Measurements from ENCODE around the gene HIVEP3.

Gene HIVEP3

DNA sequence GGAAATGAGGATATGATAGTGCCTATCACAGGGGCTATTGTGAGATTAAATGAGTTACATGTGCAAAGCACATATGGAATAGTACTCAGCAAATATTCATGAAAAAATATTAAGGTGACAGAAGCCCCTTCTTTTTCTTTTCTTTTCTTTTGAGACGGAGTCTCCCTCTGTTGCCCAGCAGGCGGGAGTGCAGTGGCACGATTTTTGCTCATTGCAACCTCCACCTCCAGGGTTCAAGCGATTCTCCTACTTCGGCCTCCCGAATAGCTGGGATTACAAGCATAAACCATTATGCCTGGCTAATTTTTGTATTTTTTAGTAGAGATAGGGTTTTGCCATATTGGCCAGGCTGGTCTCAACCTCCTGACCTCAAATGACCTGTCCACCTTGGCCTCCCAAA, 139.4 kb downstream of the HIVEP3 start:
- no peak for FAIRE-seq

DNA sequence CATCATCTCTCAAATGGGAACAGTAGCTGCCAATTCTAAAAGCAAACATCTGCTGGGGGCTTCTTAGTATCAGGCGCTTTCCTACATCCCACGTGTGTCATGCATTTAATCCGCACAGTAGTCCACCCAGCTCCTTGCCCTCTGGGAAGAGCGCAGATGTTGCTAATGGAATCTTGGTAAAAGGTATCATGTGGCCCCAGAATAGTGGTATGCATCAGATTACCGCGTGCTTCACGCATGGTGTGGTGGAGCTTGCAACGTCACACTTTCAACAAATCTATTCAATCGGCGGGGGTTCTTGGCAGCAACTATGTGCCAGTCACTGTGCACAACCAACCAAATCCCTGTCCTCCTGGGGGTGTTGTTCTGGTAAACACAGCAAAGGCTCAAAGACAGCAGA, 141.0 kb downstream of the HIVEP3 start:
- FAIRE-seq: no peak

DNA sequence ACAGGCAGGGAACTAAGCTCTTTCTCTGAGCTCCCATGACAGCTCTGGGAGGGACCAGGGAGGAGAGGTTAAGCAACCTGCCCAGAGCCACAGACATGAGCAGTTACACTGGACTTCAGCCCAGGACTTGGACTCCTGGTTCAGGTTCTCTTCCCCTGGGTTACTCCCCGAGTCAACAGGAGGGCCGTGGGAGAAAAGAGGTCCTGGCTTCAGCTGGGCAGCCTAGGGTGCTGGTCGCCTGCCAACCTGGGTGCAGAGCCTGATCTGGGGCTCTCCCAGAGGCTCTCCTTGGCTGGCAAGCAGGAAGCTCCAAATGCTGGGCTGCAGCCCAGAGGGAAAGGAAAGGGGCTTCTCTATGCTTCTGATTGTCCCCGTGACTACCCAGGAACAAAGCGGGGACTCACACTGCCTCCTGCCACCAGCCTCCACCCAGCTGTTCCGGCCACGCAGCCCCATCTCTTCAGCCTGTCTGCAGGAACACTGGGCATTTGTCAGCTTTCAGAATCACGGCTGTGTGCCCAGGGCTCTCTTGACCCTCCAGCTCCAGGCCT, 141.8 kb downstream of the HIVEP3 start:
- no peak for FAIRE-seq

DNA sequence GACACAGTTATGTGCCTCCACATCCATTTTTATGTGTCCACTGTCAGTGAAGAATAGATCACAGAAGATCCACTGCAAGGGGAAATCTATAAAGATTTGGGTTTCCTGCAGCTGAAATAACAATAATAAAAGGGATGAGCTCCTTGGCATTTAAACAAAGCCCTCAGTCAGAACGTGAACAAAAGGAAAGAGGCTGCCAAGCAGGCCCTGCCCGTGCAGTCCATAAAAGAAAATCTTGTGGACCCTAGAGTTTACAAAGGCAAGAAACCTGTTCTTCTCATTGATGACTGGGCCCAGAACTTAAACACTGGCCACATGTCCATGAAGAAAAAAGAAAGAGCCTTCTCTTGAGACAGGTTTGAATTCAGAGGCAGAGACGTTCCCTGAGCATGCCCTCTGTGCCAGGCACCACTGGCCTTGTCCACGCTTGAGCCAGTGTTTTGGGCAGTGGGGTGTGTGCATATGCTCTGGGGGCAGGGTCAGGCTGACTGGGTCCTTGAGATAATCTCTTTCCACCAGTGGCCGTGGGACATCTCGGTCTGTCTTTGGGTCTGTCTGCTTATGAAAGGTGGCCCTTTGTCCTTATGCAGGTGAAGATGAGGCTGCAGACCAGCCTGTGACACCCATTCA, 142.7 kb downstream of the HIVEP3 start:
- no peak for FAIRE-seq

DNA sequence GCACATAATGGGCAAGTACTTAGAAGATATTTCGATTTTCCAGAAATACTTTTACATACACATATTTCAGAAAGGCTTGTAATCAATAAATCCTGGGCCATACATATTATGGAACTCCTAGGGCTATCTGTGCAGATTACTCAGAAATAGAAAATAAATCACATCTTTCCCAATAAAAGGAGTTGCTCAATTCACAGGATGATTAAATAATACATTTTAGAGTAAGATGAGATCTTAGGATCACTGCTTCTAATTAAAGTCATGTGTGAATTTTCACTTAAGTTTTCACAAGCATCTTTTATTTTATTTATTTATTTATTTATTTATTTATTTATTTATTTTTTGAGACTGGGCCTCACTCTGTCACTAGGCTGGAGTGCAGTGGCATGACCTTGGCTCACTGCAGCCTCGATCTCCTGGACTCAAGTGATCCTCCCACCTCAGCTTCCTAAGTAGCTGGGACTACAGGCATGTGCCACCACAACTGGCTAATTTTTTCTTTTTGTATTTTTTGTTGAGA, 144.2 kb downstream of the HIVEP3 start:
- no peak for FAIRE-seq

DNA sequence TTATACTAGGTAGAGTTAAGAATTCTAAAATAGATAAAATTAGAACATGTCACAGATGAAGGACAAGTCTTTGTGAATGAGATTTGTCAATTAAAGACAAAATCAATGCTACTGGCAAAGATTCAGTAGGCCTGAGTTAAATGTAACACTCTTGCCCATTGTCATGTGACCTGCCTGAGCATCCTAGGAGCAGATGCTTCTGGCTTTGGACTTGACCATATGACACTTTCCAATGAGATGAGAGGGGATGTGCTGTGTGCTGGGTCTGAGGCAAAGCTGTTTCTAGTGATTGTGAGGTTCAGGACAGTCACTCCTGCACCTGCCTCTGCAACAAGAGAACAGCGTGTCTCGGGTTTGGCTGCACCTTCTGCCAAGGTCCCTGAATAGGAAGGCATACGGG, 144.9 kb downstream of the HIVEP3 start:
- no peak for FAIRE-seq

DNA sequence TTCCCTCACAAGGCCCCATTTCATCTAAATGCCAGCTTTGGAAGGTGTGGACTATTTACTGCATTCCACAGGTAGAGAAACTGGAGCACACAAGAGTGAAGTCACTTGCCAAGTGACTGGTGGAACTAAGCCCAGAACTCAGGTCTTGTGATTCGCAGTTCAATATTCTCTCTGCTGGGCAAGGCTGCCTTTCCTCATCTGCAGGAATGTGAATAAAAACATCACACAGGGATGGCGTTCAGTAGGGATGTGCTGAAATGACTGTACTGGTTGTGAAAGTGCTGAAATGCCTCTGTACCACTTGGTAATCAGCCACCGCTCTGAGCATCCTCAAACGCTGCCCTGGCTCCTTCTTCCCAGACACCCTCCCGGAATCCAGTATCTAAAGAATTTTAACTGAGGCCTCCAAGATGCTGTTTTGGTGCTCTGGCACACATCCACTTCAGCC, 145.6 kb downstream of the HIVEP3 start:
- no peak for FAIRE-seq

DNA sequence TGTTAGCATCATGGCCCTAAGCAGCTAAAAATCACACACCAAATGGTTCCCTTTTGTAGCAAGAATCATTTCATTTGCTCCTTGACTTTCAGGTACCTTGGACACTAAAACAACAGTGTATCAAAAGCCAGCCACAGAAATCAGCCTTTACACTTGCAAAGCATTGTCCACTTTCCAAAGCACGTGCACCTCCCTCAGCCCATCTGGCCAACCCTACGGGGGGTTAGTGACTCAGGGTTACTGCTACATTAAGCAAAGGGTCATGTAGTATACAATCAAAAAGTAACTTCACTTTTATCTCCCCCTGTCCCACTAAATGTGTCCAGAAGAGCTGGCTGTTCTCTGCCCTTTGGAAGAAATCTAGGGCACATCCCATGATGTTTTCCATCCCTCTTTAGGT, 149.7 kb downstream of the HIVEP3 start:
- no peak for FAIRE-seq

DNA sequence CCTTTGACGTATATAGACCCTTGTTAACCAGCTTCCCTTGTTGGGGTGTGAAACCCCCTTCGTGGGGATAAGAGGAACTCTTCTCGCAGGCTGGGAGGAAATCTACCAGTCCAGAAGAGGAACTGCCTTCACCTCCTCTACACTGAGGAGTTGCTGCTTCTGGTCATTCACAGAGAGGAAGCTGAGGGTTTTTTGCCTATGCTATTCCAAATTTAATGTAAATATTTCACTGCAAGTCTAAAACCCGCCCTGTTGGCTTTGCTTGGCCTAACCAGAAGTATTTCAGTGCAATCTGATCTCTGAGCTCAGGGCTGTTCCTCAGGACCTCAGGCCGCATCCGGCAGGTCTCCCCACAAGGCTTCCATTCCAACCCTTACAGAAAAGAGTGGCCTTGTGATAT, 150.1 kb downstream of the HIVEP3 start:
- no peak for FAIRE-seq

DNA sequence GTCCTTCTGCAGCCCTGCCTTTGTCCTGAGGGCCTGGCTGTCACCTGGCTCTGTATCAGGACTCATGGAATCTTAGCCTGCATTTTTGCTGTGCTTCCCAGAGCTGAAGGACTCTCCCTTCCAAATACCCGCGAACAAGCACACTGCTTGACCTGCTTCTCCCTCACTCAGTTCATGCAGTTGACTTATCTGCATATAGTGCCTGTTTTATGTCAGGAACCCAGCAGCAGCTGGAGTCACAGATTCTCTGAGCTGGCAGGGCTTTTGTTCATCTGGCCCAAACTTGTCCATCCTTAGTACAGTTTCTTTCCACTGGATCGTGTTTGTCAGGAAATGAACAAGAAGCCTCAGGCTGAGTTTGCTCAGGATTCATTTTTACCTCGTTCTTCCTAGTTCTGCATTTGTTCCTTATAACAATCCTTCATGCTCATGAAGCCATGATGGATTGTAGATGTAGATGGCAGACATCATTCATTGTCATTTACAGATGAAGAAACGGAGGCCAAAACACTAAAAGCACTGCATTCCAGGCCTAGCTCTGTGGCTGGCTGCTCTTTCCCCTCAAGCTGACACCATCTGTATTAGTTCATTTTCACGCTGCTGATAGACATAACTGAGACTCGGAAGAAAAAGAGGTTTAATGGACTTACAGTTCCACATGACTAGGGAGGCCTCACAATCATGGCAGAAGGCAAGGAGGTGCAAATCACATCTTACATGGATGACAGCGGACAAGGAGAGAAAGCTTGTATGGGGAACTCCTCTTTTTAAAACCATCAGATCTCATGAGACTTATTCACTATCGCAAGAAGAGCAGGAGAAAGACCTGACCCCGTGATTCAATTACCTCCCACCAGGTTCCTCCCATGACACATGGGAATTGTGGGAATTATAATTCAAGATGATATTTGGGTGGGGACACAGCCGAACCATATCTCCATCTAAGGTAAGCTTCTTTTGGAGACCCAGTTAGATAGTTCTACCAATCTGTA, 150.9 kb downstream of the HIVEP3 start:
- FAIRE-seq: no peak

DNA sequence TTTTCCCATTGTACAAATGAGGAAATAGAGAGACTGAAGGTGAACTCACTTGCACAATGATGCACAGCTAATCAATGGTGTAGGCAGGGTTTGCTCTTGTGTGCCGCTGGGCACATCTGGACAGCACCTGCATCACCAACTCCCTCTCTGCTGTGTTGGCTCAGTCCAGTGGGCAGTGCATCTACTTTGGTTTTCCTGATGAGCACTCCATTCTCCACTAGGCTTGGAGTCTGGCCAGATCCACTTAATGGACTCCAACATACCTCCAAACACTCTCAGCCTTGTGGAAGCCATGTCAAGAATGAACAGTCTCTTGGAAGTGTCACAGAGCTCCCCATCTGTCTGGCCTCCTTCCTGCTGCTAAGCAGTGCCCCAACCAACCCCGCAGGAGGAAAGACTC, 152.2 kb downstream of the HIVEP3 start:
- FAIRE-seq: no peak

DNA sequence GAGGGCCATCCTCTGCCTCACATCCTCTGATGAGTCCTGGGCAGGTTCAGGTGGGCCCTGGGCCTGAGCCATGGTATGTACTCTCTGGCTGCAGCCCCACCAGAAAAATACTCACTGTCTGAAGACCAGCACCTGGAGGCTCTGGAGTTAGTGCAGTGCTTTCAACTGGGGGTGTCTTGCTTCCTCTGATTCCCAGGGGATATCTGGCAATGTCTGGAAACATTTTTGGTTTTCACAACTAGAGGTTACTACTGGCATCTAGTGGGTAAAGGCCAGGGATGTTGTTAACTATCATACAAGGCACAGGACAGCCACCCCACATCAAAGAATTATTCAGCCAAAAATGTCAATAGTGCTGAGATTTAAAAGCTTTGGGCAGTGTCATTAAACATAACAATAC, 152.7 kb downstream of the HIVEP3 start:
- no peak for FAIRE-seq

DNA sequence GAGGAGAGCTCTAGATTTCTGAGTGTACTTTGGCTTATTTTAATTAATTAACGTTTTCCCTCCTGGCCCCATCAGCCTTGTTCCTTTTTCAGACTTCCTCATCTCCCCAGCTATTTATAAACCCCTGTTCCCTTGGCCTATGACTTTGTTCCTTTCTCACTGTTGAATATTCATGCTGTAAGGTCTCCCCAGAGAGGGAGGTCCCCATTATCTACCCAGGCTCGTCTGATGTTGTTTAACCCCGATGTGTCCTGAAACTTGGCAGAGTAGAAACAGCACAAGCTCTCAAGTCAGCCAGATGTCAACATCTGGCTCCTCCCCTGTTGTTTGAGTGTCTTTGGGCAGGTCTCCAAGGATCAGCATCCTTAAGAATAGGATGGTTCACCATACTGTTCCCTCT, 153.6 kb downstream of the HIVEP3 start:
- FAIRE-seq: no peak

DNA sequence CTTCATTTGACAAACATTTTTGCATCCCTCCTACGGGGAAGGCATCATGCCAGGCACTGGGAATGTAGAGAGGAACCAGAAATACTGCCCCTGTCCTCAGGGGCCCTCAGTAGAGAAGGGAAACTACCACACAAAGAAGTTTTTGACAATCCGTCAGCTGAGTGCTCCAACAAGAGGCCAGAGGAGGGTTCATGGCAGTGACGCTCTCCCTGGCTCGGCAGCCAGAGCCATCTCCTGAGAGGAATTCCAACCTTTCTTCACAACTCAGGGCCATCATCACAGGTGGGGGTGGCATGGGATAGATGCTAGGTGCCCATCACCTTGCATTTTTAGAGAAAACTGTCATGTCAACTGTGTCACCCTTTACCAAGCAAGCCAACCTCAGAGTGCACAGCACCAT, 154.1 kb downstream of the HIVEP3 start:
- FAIRE-seq: no peak

DNA sequence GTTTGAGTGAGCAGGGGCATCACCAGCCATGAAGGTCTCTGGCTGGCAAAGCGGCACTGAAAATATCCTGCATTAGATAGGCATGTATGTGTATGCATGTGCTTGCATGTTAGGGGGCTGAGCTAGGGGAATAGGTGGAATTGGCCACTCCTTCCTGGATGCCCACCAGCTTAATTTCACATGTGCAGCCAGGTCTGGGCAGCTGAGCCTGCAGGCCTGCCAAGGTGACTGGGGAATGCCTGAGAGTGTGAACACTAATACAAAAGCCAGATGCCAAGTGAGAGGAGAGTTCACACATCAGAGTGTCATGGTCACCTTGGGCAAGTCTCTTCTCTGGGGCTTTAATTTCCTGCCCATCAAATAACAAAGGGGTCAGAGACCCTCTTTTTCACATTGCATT, 155.9 kb downstream of the HIVEP3 start:
- no peak for FAIRE-seq

DNA sequence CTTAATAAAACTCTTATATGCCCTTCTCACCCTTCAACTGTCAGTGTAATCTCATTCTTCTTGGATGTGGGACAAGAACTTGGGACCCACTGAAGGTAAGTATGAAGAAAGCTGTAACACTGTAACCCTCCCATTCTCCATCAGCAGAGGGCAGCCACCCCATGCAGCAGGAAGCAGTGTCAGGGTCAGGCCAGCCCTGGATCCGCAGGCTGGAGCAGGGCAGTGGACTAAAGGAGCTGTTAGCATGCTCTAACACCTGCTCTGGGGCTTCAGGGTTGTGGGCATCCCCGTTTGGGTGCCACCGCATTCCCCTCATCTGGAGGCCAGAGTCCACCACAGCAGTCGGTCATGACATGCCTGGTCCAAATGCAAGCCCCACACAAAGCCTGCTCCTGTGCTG, 156.5 kb downstream of the HIVEP3 start:
- FAIRE-seq: no peak

DNA sequence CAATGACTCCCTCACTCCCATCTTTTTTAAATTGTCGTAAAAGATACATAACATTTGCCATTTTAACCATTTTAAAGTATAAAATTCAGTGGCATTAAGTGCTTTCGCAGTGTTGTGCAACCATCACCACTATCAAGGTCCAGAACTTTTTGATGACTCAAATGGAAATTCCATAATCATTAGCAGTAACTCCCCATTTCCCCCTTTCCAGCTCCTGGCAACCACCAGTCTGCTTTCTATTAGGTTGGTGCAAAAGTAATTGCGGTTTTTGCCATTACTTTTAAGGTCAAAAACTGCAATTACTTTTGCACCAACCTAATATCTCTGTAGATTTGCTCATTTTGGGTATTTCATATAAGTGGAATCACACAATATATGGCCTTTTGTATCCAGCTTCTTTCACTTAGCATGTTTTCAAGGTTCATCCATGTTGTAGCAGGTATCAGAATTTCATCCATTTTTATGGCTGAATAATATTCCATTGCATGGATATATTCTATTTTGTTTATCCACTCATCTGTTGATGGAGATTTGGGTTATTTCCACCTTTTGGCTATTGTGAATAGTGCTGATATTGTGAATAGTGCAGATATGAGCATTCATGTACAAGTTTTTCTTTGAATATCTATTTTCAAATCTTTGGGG, 159.7 kb downstream of the HIVEP3 start:
- FAIRE-seq: no peak

DNA sequence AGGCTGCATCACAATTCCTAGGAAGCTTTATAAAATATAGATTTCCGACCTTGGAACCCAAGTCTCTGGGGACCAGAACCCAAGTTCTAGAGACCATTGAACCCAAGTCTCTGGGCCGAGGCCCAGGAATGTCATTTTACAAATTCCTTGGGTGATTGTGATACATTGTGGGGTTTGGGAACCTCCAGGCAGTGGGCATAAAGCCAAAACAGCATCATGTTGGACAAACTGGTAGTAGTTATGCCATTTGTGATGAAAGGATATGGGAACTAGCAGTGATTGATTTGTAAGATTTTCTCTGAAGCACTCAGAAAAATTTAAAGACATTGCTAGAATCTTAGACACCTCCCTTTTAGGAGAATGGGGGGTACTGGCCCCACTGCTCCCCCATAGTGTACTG, 160.2 kb downstream of the HIVEP3 start:
- no peak for FAIRE-seq

DNA sequence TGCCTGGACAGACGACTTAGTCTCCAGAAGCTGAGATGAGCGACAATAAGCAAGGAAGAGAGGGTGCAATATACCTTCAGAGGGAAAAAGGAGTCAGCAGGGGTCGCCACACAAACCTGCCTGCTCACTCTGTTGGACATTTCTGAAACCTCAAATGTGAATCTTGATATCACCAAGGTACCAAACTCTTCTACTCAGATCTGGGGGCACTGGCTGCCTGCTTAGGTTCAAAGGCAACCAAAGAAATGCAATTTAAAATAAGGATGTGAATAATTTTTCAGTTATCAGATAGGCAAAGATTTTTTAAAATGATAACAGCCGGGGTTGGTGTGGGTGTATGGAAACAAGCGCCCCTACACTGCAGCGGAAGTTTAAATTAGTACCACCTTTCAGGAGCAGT, 164.2 kb downstream of the HIVEP3 start:
- FAIRE-seq: no peak

DNA sequence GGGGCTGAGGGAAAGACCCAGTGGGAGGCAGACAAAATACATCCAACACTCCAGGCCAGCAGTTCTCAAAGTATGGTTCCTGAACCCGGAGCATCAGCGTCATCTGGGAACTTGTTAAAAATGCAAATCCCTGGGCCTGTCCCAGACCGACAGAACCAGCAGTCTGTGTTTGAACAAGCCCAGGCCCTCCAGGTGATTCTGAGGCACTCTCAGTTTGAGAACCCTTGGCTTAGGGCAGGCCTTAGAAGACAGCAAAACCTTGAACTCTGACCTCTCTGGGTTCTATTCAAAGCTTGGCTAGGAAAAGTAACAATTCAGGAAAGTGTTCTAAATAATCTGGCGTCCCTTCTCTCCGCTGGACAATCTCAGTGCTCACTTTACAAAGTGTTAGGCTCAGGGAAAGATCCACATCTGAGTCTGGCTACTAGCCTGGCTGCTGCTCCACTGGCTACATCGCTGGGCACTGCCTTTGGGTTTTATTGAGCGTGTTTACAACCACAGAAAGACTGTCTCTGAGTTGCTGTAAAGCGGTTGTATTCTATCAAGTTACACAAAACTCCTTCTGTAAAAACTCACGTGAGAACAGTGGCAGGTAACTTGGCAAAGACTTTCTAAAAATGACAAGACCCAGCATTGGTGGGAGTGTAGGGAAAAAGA, 166.1 kb downstream of the HIVEP3 start:
- FAIRE-seq: no peak

DNA sequence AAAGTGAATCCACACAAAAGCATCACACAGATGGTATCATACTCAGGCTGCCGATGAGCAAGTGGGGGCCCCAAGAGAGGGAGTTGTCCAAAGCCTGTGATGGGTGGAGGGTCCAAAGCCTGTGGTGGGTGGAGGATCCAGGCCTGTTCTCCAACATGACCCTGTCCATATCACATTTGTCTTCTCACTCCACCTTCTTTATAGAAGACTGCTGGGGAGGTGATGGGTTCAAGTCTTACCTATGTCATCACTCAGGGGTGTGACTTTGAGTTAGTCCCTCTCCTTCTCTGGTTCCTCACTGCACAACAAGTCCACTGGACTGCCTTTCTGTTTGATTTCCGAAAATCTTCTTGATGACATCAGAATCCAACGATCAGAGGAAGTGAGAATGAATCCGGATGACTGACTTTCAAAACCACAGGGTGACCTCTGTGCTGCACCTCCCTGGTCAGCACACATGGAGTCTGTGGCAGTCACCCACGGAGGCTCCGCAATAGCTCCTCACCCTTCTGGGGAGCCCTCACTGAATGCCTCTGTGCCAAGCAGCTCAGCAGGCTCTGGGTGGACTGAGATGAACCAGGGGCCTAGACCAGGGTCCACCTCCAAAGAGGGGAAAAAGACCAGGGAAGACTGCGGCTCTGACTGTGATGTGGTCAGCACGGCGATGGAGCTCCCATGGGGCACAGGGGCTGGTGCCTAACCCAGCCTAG, 166.8 kb downstream of the HIVEP3 start:
- no peak for FAIRE-seq

All from TTC549 (cell line).